ENCODE results near the gene CCDC194. TPM values are rescaled to one million over a fixed set of nuclear protein-coding genes. Genes with fewer than 3 reads are reported as not detected.
A peak's percentile ranks its signal among the peaks of the same experiment; 100 is the strongest.

The CCDC194 gene
- total RNA-seq, 2 donors from 2014 or later, result 2.0 to 3.4 TPM

GRCh38 chr19:17347361-17347760 is 46.6 kb downstream of the CCDC194 start:
- TF ChIP-seq CTCF (conservative IDR thresholded peaks at IDR 0.05), result no peak
- H3K4me3 ChIP-seq (ENCODE audit: low read length), result no peak overlapping the region
- Mint-ChIP-seq H3K36me3 (ENCODE audit: low read depth) (peaks cover 2% of the 10 kb centered on the region), H3K27me3 (ENCODE audit: insufficient read depth) (no peaks in the 10 kb centered on the region), H3K4me1 (peaks cover 3% of the 10 kb centered on the region), H3K4me3 (no peak overlapping the region), H3K9me3 (no peaks in the 10 kb centered on the region), H3K27ac (no peak overlapping the region)
- no peaks in the 10 kb centered on the region for H3K27me3 ChIP-seq (ENCODE audit: control insufficient read depth, insufficient read depth, low read length, poor library complexity, severe bottlenecking)
- 92% methylated on average over 4 of the region's 6 CpGs; no CpG with 5 or more reads in 1 of the 2 experiments for WGBS, 2 experiments (ENCODE audit: insufficient coverage in 1 of 2, insufficient read length in 1 of 2)
- H3K36me3 ChIP-seq (ENCODE audit: control insufficient read depth, insufficient read depth, low read length), result peaks cover 3% of the 10 kb centered on the region
- no peak for DNase-seq
- H3K27ac ChIP-seq (ENCODE audit: low read depth, low read length), result no peak overlapping the region
- H3K9ac ChIP-seq (ENCODE audit: extremely low read depth, low read length, poor library complexity, severe bottlenecking), result no peak overlapping the region
- no peaks in the 10 kb centered on the region for H3K4me1 ChIP-seq (ENCODE audit: control insufficient read depth, insufficient read depth, low read length)
- no peaks in the 10 kb centered on the region for H3K9me3 ChIP-seq (ENCODE audit: control insufficient read depth, low read length)

- Histone ChIP-seq H3K4me3 (ENCODE audit: low read length) (no peak overlapping the region), H3K9me3 (ENCODE audit: control insufficient read depth, low read length) (no peaks in the 10 kb centered on the region), H3K27ac (ENCODE audit: low read depth, low read length) (no peak overlapping the region), H3K4me1 (ENCODE audit: control insufficient read depth, insufficient read depth, low read length) (no peaks in the 10 kb centered on the region), H3K9ac (ENCODE audit: extremely low read depth, low read length, poor library complexity, severe bottlenecking) (no peak overlapping the region), H3K36me3 (ENCODE audit: control insufficient read depth, insufficient read depth, low read length) (peaks cover 8% of the 10 kb centered on the region), H3K27me3 (ENCODE audit: control insufficient read depth, insufficient read depth, low read length, poor library complexity, severe bottlenecking) (no peaks in the 10 kb centered on the region)
- DNase-seq, result peak; percentile 95
- H3K4me1 Mint-ChIP-seq, result peaks cover 3% of the 10 kb centered on the region
- no peaks in the 10 kb centered on the region for H3K27me3 Mint-ChIP-seq (ENCODE audit: insufficient read depth)
- no peaks in the 10 kb centered on the region for H3K9me3 Mint-ChIP-seq
- WGBS, 2 experiments (ENCODE audit: insufficient coverage in 1 of 2, insufficient read length in 1 of 2), result 25 to 53% methylated on average over 10 to 24 of the region's 24 CpGs
- no peak overlapping the region for H3K4me3 Mint-ChIP-seq
- H3K27ac Mint-ChIP-seq, result no peak overlapping the region
- peak; percentile 98 for TF ChIP-seq CTCF (conservative IDR thresholded peaks at IDR 0.05)
- H3K36me3 Mint-ChIP-seq (ENCODE audit: low read depth), result peaks cover 7% of the 10 kb centered on the region
Measured at GRCh38 chr19:17346109-17346671, 47.8 kb downstream of the CCDC194 start.

- Mint-ChIP-seq H3K27me3 (ENCODE audit: insufficient read depth) (no peaks in the 10 kb centered on the region), H3K27ac (no peak overlapping the region), H3K4me3 (no peak overlapping the region), H3K4me1 (no peaks in the 10 kb centered on the region), H3K9me3 (no peaks in the 10 kb centered on the region), H3K36me3 (ENCODE audit: low read depth) (peaks cover 15% of the 10 kb centered on the region)
- H3K9me3 ChIP-seq (ENCODE audit: control insufficient read depth, low read length), result no peaks in the 10 kb centered on the region
- H3K4me1 ChIP-seq (ENCODE audit: control insufficient read depth, insufficient read depth, low read length), result peaks cover 7% of the 10 kb centered on the region
- H3K27ac ChIP-seq (ENCODE audit: low read depth, low read length), result no peak overlapping the region
- H3K4me3 ChIP-seq (ENCODE audit: low read length), result no peak overlapping the region
- H3K27me3 ChIP-seq (ENCODE audit: control insufficient read depth, insufficient read depth, low read length, poor library complexity, severe bottlenecking), result no peaks in the 10 kb centered on the region
- TF ChIP-seq CTCF (conservative IDR thresholded peaks at IDR 0.05), result no peak
- WGBS, 2 experiments (ENCODE audit: insufficient coverage in 1 of 2, insufficient read length in 1 of 2), result 71 to 91% methylated on average over 3 to 6 of the region's 7 CpGs
- H3K9ac ChIP-seq (ENCODE audit: extremely low read depth, low read length, poor library complexity, severe bottlenecking), result no peak overlapping the region
- no peak for DNase-seq
- peaks cover 8% of the 10 kb centered on the region for H3K36me3 ChIP-seq (ENCODE audit: control insufficient read depth, insufficient read depth, low read length)
Measured at GRCh38 chr19:17341845-17342244, 52.2 kb downstream of the CCDC194 start.
